COLO668 (cell line): Measurements from ENCODE around the gene RAB17.
A peak's percentile ranks its signal among the peaks of the same experiment; 100 is the strongest.

Source experiments
- DNase-seq: peaks from one replicate; lab custom pipeline; 2025; ENCODE audit not compliant: unreplicated experiment; lab: John Stamatoyannopoulos, UW

The RAB17 gene

DNA sequence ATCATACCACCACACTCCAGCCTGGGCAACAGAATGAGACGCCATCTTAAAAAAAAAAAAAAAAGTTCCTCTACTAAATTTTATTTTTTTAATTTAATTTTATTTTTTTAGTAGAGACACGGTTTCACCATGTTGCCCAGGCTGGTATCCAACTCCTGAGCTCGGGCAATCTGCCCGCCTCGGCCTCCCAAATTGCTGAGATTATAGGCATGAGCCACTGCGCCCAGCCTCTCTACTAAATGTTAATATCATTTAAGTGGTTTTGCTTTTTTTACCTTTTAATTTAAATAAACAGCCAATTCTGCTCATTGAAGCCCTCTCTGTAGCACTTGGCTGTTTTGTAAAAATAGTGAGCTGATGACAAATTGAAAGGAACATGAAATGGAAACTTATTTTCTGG is 9.2 kb downstream of the RAB17 start:
- no peak for DNase-seq

DNA sequence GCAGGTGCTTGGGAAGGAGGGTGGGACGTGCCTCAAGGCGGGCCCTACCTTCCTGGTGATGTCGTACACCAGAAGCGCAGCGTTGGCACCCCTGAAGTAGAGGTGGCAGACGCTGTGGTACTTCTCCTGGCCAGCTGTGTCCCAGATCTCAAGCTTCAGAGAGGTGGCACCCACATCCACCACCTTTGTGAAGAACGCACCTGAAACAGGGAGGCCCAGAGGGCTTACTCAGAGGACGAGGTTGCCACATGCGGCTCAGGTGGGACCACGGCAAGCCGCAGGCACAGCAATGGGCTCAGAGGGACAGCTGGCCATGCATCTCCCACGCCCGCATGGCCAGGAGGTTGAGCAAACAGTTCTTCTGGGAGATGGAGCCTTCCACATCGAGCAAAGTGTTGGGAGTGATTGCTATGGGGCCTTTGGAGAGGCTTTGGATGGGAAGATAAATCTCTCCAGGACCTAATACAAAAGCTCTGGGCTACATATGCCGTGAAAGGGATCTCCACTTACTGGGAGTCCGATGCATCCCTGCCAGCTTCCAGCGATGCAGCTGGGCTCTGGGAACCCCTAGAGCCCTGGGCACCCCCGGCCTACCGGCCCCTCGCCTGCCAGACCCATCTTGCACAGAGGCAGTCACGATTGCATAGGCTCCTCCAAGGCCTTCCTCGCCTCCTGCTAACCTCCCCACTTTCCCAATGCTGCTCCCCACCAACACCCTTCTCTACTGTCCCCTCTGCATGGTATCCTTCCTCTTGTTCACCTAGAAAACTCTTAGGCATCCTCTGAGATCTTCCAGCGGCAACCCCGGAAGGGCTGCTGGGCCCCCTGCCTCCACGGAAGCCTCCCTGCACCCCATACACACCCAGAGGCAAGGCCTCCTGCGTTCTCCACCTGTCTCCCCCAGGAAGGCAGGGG is 12.3 kb downstream of the RAB17 start:
- DNase-seq, result no peak

DNA sequence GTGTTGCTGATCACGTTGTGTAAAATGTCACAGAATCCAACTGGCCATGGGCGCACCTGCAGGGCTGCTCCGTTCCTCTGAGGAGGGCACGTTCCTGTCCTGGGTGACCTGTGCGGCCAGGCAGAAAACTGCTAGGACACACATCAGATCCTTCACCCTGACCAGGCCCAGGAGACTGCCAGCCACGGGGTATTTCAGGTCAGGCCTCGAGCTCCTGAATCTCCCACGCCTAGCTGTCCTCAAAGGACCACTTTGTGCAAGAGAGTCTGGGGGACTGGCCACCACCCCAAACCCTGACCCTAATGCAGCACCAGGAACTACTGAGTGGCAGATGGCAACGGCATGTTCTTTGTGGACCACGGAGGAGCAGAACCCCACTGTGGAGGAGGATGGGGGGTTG is 13.1 kb downstream of the RAB17 start:
- no peak for DNase-seq

DNA sequence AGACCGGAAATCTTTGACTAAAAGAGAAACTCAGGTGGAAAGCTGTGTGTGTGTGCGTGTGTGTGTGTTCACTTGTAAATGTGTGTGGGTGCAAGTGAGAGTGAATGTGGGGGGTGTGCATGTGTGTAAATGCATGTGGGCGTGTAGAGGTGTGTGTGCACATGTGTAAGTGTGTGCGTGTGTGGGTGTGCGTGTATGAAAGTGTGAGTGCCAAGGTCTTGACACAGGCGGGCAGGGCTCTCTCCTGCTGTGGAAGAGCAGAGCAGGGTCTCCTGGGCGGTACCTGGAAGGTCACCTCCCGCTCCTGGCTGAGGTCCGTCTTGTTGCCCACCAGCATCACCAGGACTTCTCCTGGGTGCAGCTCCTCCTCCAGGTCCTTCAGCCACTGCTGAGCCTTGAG is 13.6 kb downstream of the RAB17 start:
- no peak for DNase-seq

DNA sequence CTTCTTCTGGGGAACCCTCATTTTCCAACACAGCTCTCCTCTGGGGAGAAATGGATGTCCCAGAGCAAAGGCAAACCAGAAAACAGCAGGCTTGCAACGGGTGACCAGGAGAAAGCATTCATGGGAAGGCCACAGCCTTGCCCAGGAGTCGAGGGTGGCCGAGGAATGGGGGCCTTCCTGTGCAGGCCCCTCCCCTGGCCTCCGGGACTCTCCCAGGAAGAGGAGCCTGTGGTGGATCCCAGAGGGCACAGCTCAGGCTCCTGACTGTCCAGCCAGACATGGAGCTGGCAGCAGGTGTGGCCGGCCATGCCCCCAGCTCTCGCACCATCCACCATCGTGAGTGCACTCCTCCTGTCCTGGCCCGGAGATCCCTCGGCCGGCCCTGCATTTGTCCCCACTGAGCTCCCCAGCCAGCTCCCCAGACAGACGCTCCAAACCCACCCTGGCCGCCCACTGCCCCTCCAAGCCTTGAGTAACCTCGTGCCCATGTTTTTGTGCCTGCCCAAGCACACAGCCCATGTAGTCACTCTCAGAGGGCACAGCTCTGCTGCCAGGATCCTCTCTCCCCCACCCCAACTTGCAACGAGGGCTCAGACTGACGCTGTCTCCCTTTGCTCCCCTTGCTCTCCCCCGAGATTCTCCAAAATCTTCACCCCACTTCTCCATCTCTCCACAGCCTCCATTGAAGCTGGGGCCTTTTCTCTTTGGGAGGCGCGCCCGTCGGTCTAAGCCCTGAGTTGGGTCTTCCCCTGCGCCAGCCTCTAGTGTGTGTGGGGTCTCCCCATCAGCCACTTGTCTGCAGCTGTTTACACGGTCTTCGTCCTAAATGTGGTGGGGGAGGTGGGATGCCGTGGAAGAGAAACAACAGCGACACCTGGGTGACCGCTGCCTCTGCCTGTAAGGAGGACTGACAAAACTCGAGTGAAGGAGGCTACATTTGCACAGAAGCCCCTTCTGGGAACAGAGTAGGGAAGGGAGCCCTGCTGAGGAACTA is 14.4 kb downstream of the RAB17 start:
- DNase-seq, result no peak

DNA sequence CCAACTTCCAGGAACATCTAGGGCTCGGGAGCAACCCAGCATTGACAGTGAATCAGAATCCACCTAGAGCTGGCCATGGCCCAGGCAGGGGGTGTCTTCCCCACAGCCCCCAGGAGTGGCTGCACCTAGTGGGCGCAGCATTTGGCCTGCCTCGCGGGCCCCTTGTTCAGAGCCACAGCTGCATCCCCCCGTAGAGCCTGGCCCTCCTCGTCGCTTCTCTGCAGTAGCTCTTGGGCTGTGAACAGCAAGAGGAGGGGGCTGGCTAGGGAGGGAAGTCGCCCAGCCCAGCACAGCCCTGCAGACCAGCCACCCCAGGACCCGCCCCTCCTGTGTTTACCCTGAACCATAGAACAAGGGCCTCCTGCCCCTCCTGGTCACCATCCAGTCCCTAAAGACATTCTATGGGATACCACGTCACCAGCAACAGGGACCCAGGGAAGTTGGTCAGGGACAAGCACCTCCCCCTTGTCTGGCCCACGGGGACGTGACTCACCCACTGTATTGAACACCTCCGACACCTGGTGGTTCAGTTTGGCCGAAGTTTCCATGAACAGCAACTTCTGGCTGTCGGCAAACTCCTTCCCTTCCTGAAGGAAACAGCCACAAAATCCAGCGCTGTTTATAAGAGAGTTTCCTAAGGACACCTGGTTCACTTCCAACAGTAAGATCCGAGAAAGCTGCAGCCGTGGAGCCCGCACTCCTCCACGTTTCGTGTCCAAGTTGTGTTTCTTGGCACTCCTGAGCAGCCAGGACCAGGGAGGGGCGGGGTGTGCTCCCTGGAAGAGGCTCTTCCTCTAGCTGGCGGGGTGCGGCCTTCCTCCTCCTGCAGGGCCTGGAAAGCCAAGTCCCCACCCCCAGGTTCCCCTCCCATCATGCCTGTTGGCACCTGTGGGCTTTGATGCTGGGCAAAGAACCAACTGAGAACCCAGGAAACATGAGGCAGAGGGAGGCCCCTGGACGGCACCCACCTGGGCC is 15.4 kb downstream of the RAB17 start:
- DNase-seq, result no peak

DNA sequence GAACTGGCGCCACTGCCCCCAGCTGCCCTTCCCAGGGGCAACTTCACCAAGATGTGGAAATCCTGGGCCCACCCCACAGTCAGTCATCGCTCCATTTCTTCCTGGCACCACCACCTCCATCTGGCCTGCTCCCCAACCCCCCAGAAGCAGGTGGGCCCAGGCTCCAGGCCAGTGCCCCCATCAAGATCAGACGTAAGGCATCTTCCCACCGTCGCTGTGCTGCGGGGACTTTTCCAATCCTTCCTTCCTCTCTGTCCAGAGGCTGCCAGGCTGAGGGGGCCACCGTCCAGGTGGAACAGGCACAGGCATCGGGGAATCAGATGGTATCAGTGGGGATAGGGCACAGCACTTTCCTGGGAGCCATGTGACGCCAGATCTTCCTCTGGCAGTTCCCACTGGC is 16.1 kb downstream of the RAB17 start:
- DNase-seq, result no peak

DNA sequence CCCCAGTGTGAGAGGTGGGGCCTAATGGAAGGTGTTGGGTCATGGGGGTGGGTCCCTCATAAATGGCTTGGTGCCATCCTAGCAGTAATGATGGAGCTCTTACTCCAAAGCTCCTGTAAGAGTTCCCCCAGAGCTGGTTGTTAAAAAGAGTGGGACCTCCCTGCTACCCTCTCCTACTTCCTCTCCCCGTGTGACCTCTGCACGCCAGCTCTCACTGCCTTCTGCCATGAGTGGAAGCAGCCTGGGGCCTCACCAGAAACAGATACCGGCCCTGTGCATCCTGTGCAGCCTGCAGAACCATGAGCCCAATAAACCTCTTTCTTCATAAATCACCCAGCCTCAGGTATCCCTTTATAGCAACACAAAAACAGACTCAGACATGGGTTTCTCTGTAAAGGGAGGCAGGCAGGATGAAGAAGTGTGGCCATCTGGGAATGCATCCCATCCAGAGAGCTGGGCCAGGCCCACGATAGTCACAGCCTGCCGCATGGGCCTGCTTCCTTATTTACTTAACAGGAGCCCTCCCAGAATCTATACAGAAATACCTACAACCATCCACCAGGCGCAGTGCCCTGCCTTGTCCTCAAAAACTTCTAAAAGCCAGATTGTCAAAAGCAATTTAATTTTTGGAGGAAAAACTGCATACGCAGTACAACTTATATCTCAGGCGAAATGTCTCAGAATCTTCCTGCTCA is 16.7 kb downstream of the RAB17 start:
- DNase-seq, result no peak

DNA sequence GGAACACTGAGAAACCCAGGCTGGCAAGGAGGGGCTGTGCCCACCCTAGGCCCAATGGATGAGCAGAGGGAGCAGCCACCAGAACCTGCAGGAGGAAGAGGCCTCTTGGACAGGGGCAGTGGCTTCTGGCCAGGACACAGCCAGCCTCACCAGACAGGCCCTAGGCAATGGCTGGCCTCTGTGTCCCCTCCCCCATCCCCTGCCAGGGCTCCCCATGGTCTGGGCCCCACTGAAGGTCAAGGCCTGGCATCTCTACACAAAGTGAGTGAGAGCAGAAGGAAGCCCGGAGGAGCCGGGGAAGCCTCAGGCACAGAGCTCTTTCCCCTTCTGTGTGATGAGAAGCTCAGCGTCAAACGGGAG is 17.8 kb downstream of the RAB17 start:
- DNase-seq, result no peak

DNA sequence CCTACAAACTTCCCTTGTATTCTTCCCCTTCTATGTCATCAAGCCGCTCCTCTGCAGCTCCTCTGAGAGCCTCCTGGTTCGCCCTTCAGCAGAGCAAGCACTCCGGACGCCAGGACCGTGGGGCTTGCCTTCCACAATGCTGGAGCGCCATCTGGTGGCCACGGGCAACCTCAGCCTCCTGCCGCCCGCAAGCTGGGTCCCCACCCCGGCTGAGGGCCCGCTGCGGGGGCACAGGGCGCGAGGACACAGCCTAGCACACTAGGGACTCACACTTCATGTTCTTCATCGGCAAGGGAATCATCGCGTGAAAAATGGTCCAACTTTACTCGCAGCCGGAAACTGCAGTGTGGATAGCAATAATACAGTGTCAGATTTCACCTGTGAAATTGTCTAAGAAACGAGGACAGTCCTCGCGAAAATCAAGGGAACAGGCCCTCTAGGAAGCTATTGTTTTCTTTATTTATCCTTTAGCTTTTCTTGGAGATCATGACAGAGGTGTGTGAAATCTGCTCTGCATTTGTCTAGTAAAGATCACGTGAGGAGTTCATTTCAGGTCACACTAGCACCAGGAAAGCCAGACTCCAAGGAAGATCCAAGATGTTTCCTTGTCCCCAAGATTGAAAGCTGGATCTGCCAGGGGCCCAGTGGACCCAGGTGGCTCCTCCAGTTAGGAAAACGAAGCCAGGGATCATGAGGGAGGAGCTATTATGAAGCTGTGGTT is 18.4 kb downstream of the RAB17 start:
- peak; percentile 91 for DNase-seq

DNA sequence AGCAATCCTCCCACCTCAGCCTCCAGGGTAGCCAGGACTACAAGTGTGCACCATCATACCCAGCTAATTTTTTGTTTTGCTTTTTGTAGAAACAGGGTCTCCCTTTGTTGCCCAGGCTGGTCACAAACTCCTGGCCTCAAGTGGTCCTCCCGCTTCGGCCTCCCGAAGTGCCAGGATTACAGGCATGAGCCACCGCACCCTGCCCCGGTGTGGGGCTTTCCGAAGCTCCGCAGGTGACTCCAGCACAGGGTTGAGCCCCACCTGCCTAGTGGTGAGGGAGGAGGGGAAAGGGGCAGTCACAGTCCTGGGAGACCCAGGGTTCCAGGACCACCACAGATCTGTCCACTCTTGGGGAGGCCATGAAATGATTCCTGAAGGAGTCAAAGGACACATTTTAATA is 19.0 kb downstream of the RAB17 start:
- no peak for DNase-seq

DNA sequence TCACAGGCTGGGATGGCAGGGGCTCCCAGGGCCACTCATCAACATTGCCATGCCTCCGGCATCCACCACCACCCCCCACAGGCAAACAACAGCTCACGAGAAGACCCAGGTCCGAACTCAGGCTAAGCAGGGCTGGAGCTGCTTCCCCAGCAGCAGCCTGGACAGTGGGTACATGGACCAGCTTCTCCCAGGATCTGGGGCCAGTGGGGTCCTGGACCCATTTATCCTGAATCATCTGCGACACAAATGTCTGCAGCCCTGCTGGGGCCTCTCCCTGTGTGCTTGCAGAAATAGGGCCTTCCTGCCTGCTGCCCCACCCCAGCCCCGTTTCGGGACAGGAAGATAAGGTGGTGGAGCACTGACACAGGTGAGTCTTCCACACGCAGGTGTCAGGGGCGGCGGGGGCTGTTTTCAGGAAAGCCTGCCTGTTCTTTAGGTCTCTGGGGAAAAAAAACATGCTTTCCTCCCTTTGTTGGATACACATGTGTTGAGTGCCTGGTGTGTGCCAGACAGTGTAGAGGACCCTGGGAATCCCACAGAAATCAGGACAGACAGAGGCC is 19.7 kb downstream of the RAB17 start:
- no peak for DNase-seq

DNA sequence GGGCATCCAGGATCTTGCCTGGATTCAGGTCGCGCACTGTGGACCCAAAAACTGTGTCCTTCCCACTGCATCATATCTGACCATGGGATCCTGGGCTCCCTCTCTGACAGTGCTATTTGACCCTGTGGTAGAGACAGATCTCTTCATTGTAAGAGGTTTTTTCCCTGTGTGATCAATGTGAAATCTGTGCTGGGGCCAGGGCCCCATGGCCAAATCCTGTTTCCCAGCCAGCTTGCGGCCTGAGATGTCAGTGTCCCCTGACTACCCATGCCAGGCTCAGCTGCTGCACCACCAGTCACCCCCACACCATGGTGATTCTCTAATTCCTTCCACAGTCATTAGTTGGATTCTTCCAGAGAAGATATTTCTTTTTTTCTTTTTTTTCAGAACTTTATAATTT is 20.6 kb downstream of the RAB17 start:
- no peak for DNase-seq

DNA sequence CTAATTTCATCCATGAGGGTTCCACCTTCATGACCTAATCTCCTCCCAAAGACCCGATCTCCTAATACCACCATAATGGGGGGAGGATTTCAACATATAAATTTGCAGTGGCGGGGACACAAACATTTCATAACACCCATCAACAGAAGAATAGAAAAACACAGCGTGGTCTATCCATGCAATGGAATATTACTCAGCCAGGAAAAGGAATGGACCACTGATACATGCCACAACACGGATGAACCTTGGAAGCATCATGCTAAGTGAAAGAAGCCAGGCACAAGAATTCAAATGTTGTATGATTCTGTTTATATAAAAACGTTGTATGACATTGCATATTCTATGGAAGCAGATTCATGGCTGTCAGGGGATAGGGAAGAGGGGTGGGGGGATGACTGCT is 21.5 kb downstream of the RAB17 start:
- no peak for DNase-seq

DNA sequence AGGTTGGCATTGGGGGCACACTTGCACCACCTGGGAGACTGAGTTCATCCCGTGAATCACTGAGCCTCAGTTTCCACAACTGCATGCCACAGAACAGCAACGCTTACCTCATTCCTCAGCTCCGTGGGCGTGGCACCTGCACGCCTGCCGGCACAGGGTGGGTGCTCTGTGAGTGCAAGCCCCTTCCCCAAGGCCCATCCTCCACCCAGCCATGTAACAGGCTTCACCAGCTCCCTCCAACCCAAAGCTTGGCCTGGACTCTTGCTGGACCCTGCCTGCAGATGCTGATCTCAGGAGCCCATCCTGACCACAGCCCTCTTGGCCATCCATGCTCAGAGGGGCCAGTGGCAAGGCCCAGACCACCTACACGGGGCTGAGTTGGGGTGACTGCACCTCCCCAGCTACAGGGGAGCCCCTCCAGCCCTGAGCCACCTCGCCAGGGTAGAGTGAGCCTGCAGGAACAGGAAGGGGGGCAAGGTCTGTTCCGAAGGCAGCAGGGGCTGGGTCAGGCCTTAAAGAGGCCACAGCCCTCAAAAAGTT is 22.3 kb downstream of the RAB17 start:
- DNase-seq, result no peak

DNA sequence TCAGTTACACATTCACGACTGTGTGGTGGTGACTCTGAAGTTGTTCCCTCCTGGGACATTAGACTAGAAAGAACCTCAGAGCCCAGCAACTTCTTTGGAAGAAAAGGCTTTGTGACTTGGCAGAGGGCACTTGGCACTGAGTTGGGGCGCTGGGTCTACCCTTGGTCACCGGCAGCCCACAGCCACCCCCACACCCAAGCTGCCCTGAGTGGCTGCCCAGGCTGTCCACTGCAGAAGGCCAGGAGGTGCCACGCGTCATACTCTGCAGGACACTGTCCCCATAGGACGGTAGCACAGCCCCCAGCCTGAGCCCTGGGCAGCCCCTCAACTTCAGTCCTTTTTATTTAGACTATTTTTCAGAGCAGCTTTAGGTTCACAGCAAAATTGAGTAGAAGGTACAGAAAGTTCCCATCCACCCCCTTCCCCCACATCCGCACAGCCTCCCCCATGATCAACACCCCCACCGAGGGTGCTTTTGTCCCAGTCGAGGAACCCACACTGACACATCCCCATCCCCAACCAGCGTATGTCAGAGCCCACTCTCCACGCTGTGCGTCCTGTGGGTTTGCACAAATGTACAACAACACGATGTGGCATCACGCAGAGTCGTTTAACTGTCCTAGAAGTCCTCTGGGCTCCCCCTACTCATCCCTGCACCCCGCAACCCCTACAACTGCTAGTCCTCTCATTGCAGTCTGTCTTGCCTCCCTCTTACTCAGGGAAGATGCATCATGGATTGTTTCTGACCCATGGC is 23.1 kb downstream of the RAB17 start:
- no peak for DNase-seq

DNA sequence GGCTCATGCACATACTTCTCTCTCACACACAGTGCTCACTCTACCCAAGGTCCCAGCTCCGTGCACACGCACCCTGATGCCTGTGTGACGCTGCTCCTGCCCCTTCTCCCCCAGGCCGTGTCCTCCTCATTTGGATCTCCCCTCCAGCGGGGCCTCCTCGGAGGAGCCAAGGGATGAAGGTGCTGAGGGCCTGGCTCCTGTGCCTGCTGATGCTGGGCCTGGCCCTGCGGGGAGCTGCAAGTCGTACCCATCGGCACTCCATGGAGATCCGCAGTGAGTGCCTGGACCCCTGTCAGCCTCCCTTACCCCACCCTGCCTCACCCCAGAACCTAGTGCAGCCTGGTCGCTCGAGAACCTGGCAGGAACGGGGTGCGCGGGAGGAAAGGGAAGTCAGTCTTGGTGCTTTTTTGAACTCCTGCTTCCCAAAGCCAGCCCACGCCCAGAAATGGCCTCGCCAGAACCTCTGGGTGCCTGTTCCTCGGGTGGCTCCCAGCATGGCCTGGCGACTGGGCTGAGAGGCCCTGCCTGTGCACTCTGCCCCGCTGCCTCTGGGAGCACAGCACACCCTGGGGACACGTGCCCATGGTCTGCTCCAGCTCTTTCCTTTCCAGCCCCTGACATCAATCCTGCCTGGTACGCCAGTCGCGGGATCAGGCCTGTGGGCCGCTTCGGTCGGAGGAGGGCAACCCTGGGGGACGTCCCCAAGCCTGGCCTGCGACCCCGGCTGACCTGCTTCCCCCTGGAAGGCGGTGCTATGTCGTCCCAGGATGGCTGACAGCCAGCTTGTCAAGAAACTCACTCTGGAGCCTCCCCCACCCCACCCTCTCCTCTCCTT is 23.9 kb downstream of the RAB17 start, which contains the start of gene PRLH:
Gene PRLH (plus strand): TSS at position 174 of the 835 bp plus-strand sequence. CDS start 0 bp downstream, at position 174.
- DNase-seq, result no peak
